NB4 (cell line): ENCODE results near the gene QSER1.

Experiments used
- CTCF ChIP-seq: IDR thresholded peaks from one replicate; pipeline ENCODE4 v1.5.1; 2012; ENCODE audit warnings: low read depth, low read length
- MAX ChIP-seq: IDR thresholded peaks from 2 replicates; pipeline ENCODE4 v1.6.1; 2011; ENCODE audit warnings: low read depth, low read length
- MYC ChIP-seq: IDR thresholded peaks from 2 replicates; pipeline ENCODE4 v1.6.1; 2011; ENCODE audit warnings: low read depth, low read length
- POLR2A ChIP-seq: IDR thresholded peaks from 2 replicates; pipeline ENCODE4 v1.6.1; 2011; ENCODE audit warnings: mild to moderate bottlenecking; ENCODE audit not compliant: insufficient read length; ENCODE audit errors: extremely low read depth

GRCh38 chr11:32960553-32961164 lies 68.0 kb downstream of the QSER1 start:
- TF ChIP-seq CTCF (peak; percentile 45), POLR2A (no peak), MYC (no peak), MAX (no peak)
